T-cell (primary cell): ENCODE results near the gene DHRS12. TPM values are rescaled to one million over a fixed set of nuclear protein-coding genes. Genes with fewer than 3 reads are reported as not detected.
A peak's percentile ranks its signal among the peaks of the same experiment; 100 is the strongest.

Source experiments
- ATAC-seq, 4 experiments: fragments of 200-7000 bp in 3 of 4; fragments of 150-1000 bp in 1 of 4; cut with Tn5 transposase; replicated peaks in 1 of 4; 1 replicate in 3 of 4; 2 replicates in 1 of 4; pipeline ENCODE4 v1.10.0; 2021; ENCODE audit warnings: moderate library complexity in 3 of 4, mild to moderate bottlenecking in 2 of 4, moderate number of reproducible peaks in 1 of 4
- CTCF ChIA-PET, 2 donors: fragments of 300-600 bp; sonication (Branson Sonifier 250); formaldehyde crosslinking; loops; one replicate each; lab custom pipeline; 2022; ENCODE audit warnings: antibody characterized with exemption in 2 of 2; lab: Charles Lee
- POLR2A ChIA-PET, 2 donors: fragments of 300-600 bp; sonication (Branson Sonifier 250); formaldehyde crosslinking; loops; one replicate each; lab custom pipeline; 2022; ENCODE audit warnings: antibody characterized with exemption in 2 of 2; lab: Charles Lee
- DNase-seq, 35 experiments: peaks; one replicate each; pipeline versions ENCODE4 v3.0.0 to v3.0.0-alpha.2; 2013 to 2023
- H3K27ac ChIP-seq: one replicate; pipeline ENCODE4 v1.5.1; 2013; ENCODE audit warnings: low read length
- H3K27me3 ChIP-seq, 2 experiments: replicated peaks in 1 of 2; 1 replicate in 1 of 2; 2 replicates in 1 of 2; pipeline versions ENCODE4 v1.6.1 to v1.7.0; 2013; ENCODE audit warnings: low read length in 1 of 2, mixed read lengths in 1 of 2; ENCODE audit not compliant: control insufficient read depth in 2 of 2, insufficient read depth in 2 of 2; ENCODE audit errors: extremely low read depth in 1 of 2
- H3K36me3 ChIP-seq, 2 donors: 1 replicate in 1 of 2; 2 replicates in 1 of 2; pipeline versions ENCODE4 v1.6.1 to v1.7.0; 2013; ENCODE audit warnings: low read length in 1 of 2; ENCODE audit not compliant: control insufficient read depth in 2 of 2, insufficient read depth in 1 of 2; ENCODE audit errors: extremely low read depth in 1 of 2
- H3K4me1 ChIP-seq, 2 experiments: 1 replicate in 1 of 2; 2 replicates in 1 of 2; pipeline versions ENCODE4 v1.6.1 to v1.7.0; 2013; ENCODE audit warnings: low read length in 2 of 2, mixed read lengths in 1 of 2; ENCODE audit not compliant: insufficient read depth in 2 of 2, control insufficient read depth in 1 of 2; ENCODE audit errors: extremely low read depth in 1 of 2
- H3K4me3 ChIP-seq, 2 donors: 1 replicate in 1 of 2; 2 replicates in 1 of 2; pipeline versions ENCODE4 v1.5.1 to v1.7.0; 2013; ENCODE audit warnings: mild to moderate bottlenecking in 2 of 2, low read length in 1 of 2, moderate library complexity in 1 of 2; ENCODE audit not compliant: control insufficient read depth in 1 of 2; ENCODE audit errors: extremely low read depth in 1 of 2
- H3K9me3 ChIP-seq: 2 replicates; pipeline ENCODE4 v1.7.0; 2013
- H3K27ac Mint-ChIP-seq, 2 donors: one replicate each; pipeline ENCODE4 v1.8.0; 2020 to 2021; ENCODE audit warnings: mild to moderate bottlenecking in 2 of 2, mixed read lengths in 2 of 2
- H3K27me3 Mint-ChIP-seq, 2 donors: one replicate each; pipeline ENCODE4 v1.8.0; 2021 to 2022; ENCODE audit warnings: mixed read lengths in 2 of 2
- H3K36me3 Mint-ChIP-seq: one replicate; pipeline ENCODE4 v1.8.0; 2021; ENCODE audit warnings: mixed read lengths
- H3K4me1 Mint-ChIP-seq, 3 donors: one replicate each; pipeline ENCODE4 v1.8.0; 2020 to 2022; ENCODE audit warnings: mixed read lengths in 3 of 3, mild to moderate bottlenecking in 1 of 3
- H3K4me3 Mint-ChIP-seq, 3 donors: one replicate each; pipeline ENCODE4 v1.8.0; 2020 to 2022; ENCODE audit warnings: mild to moderate bottlenecking in 3 of 3, mixed read lengths in 3 of 3, moderate library complexity in 3 of 3
- H3K9me3 Mint-ChIP-seq, 3 donors: one replicate each; pipeline ENCODE4 v1.8.0; 2020 to 2022; ENCODE audit warnings: mixed read lengths in 3 of 3
- WGBS: methylation state at CpG from one replicate; pipeline ENCODE4 v1.1.5; 2013; ENCODE audit warnings: missing lambda C conversion rate; ENCODE audit not compliant: insufficient coverage; 5-methylcytosine and 5-hydroxymethylcytosine counted together
- total RNA-seq, 35 experiments: library from RNA in 6 of 35; stranded (reverse) in 6 of 35; fragments of 120-200 nt in 1 of 35; gene quantifications; one replicate each; pipeline versions ENCODE4 v1.2.1 to v1.2.4 and lab custom pipeline; 2013 to 2026

The DHRS12 gene
- total RNA-seq, 5 donors from 2014 or later (not counting 1 experiment from before 2014, with no cell fraction given): 18.1 to 27.8 (median 21.7) TPM

DNA sequence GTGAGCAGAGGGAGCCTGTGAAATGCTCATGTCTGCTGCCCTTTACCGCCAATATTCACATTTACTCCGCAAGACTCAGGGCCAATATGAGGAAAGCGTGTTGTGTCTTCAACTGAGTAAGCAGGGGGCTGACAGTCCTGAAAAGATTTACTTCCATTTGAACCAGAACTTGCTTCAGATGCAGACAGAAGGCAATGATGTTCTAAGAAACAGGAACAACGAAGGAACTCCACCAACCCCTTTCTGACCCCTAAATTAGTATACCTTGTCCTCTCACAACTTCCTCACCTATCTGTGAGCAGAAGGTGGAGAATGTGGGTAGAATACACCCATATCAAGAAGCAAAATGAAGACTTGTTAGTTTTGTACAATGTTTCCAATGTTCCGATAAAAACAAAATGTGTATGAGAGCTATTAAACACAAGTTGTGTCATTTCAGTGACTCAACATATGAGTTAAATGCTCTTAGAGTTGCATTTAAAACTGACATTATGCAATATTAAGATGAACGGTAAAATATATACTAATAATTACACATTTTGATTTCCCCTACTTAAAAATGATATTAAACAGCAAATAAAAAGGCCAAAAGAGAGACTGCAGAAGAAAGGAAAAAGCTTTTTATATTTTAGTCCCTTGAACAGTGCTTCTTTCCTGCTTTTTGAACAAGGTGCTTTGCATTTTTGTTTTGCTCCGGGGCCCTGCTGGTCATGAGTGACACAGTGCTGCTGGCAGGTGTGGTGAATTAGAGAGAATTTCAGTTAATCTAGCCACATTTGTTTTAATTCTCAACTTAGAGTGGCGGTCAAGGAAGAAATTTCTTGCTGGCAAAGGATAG lies 25.0 kb upstream of the DHRS12 start:
- 100% methylated on average over 1 of the region's 8 CpGs for WGBS
- peak overlapping the region in 1 of 3 donors; percentile 91 for H3K4me3 Mint-ChIP-seq
- Histone ChIP-seq H3K4me3 (no peak overlapping the region), H3K4me1 (peaks cover 43 to 63% of the 10 kb centered on the region in 2 experiments), H3K9me3 (no peaks in the 10 kb centered on the region), H3K27ac (no peak overlapping the region), H3K36me3 (no peaks in the 10 kb centered on the region), H3K27me3 (no peaks in the 10 kb centered on the region)
- no peaks in the 10 kb centered on the region for H3K9me3 Mint-ChIP-seq
- DNase-seq: no peak
- no peak for ATAC-seq
- no peaks in the 10 kb centered on the region for H3K36me3 Mint-ChIP-seq
- H3K27me3 Mint-ChIP-seq: no peaks in the 10 kb centered on the region
- POLR2A ChIA-PET: interaction anchor here (0.7 to 1.0 kb wide), 2 partner anchors 9 to 13 kb away, joined by 3 read pairs; no protein-coding TSS in a partner anchor
- peaks cover 73 to 82% (median 76%) of the 10 kb centered on the region in 3 donors for H3K4me1 Mint-ChIP-seq
- CTCF ChIA-PET: interaction anchor here (0.6 to 5.2 kb wide), 8 partner anchors 13 to 394 kb away, joined by 3 to 59 read pairs (median 4); no protein-coding TSS in a partner anchor
- peak overlapping the region; percentile 94 to 96 for H3K27ac Mint-ChIP-seq

DNA sequence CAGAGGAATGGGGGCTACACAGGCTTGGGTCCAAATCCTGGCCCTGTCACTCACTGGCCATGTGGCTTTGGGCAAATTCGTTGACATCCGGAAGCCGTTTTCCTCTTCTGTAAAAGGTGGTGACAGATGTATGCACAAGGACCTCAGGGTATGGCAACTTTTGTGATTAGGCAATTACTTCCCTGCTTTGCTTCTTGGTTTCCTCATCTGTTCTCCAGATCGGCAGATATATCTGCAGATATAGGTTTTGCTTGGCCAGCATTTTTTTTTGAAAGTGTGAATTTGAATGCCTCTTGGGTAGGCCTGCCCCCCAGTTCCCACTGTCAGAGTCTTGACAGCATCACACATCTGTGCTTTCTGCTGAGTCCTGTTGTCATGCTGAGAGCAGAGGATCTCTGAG lies 23.3 kb upstream of the DHRS12 start:
- ChIA-PET CTCF (interaction anchor here (0.6 to 5.2 kb wide), 5 partner anchors 12 to 187 kb away, joined by 3 to 59 read pairs (median 4); no protein-coding TSS in a partner anchor), POLR2A (no interaction called here)
- peaks cover 49 to 68% of the 10 kb centered on the region in 2 experiments for H3K4me1 ChIP-seq
- Mint-ChIP-seq H3K9me3 (no peaks in the 10 kb centered on the region), H3K36me3 (no peaks in the 10 kb centered on the region), H3K27ac (peak overlapping the region; percentile 94 to 96), H3K27me3 (no peaks in the 10 kb centered on the region), H3K4me1 (peaks cover 83 to 88% (median 84%) of the 10 kb centered on the region in 3 donors), H3K4me3 (peak overlapping the region; percentile 25 to 91 (median 91))
- no peaks in the 10 kb centered on the region for H3K9me3 ChIP-seq
- no peak for DNase-seq
- peak overlapping the region; percentile 84 for H3K27ac ChIP-seq
- 57% methylated on average over 1 of the region's 4 CpGs for WGBS
- no peak overlapping the region for H3K4me3 ChIP-seq
- no peak for ATAC-seq
- no peaks in the 10 kb centered on the region for H3K36me3 ChIP-seq
- H3K27me3 ChIP-seq: no peaks in the 10 kb centered on the region

DNA sequence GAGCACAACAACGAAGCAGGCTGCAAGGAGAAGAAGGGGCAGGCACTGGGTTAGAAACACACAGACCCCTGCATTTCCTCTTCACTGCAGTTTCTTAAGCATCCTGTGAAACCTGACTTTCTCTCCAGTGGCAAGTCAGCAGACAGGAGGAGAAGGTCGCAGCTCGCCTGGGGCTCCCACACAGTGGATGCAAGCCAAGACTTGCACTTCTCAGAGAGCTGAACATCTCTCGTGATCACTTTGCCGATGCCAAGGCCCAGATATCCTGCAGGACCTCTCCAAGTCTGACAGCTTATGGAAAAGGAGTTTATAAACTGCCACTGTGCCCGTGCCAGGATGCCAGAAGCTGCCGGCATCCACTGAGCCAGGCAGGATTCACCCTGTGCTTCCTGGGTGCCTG lies 22.6 kb upstream of the DHRS12 start:
- no peaks in the 10 kb centered on the region for H3K36me3 Mint-ChIP-seq
- no peaks in the 10 kb centered on the region for H3K27me3 Mint-ChIP-seq
- ATAC-seq (no peak), DNase-seq (peak in 2 of 35 experiments; percentile 34 to 42)
- peaks cover 51 to 70% of the 10 kb centered on the region in 2 experiments for H3K4me1 ChIP-seq
- H3K27me3 ChIP-seq: no peaks in the 10 kb centered on the region
- POLR2A ChIA-PET: no interaction called here
- H3K4me3 ChIP-seq: peak overlapping the region; percentile 8 to 15
- CTCF ChIA-PET: interaction anchor here (0.6 to 5.2 kb wide), 6 partner anchors 11 to 388 kb away, joined by 3 to 59 read pairs (median 3); partner anchors contain the start of gene NEK3 (in 1 of the 2)
- H3K4me1 Mint-ChIP-seq: peaks cover 82 to 89% (median 83%) of the 10 kb centered on the region in 3 donors
- no peaks in the 10 kb centered on the region for H3K9me3 ChIP-seq
- WGBS: 43% methylated on average over 6 of the region's 7 CpGs
- H3K27ac Mint-ChIP-seq: peak overlapping the region; percentile 94 to 96
- H3K36me3 ChIP-seq: no peaks in the 10 kb centered on the region
- H3K9me3 Mint-ChIP-seq: no peaks in the 10 kb centered on the region
- peak overlapping the region; percentile 84 to 91 (median 91) for H3K4me3 Mint-ChIP-seq
- H3K27ac ChIP-seq: peak overlapping the region; percentile 84

DNA sequence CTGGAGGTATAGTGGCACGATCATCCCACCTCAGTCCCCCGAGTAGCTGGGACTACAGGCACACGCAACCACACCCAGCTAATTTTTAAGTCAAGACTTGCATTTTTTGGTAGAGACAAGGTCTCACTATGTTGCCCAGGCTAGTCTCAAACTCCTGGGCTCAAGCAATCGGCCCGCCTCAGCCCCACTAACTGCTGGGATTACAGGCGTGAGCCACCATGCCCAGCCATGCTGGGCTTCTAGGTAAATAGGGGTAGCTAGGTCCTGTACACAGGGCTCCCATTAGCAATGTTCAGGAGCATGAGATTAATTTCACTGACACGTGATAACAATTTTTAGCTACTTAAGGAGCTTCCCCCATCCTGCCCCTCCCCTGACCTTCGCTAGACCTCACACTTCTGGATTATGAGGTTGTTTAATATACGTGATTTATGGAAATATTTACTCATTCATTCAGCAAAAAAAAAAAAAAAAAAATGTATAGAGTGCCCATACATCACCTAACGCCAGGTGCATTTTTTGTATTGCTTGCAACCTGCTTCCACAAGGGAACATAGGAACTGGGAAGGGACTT lies 21.8 kb upstream of the DHRS12 start:
- Mint-ChIP-seq H3K4me1 (peaks cover 85 to 95% (median 89%) of the 10 kb centered on the region in 3 donors), H3K9me3 (no peaks in the 10 kb centered on the region), H3K27me3 (no peaks in the 10 kb centered on the region), H3K27ac (peak overlapping the region; percentile 94 to 96), H3K36me3 (no peaks in the 10 kb centered on the region), H3K4me3 (peak overlapping the region; percentile 84 to 91 (median 91))
- no CpG with 5 or more reads among the region's 10 CpGs for WGBS
- H3K27me3 ChIP-seq: no peaks in the 10 kb centered on the region
- H3K9me3 ChIP-seq: no peaks in the 10 kb centered on the region
- peaks cover 59 to 77% of the 10 kb centered on the region in 2 experiments for H3K4me1 ChIP-seq
- ChIA-PET CTCF (interaction anchor here (0.7 to 5.2 kb wide), 7 partner anchors 9 to 334 kb away, joined by 3 to 59 read pairs (median 6); partner anchors contain the start of gene NEK3 (in 1 of the 2)), POLR2A (interaction anchor here (1.0 to 1.7 kb wide), 4 partner anchors 10 to 373 kb away, joined by 3 to 13 read pairs (median 5); partner anchors contain the start of gene INTS6 (in 1 of the 2))
- DNase-seq (peak in 1 of 35 experiments; percentile 31), ATAC-seq (no peak)
- H3K27ac ChIP-seq: peak overlapping the region; percentile 84
- no peaks in the 10 kb centered on the region for H3K36me3 ChIP-seq
- peak overlapping the region; percentile 64 to 90 for H3K4me3 ChIP-seq

DNA sequence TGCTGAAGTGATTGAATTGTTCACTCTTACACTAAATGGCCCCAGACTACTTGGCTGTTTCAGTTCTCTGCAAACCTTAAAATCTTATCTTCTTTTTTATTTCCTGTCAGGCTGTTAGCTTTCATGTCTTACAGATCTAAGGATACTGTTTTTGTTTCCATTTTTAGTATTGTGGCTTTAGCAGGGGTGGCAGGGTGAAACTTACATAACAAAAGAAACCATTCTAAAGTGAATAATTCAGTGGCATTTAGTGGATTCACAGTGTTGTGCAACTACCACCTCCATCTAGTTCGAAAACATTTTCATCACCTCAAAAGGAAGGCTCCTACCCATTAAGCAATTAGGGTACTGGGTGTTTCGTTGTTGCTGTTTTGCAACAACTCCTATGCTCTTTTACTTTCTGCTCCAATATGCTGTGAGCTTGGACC lies 21.2 kb upstream of the DHRS12 start:
- DNase-seq: peak in 7 of 35 experiments; percentile 32 to 70 (median 39)
- Histone ChIP-seq H3K36me3 (no peaks in the 10 kb centered on the region), H3K4me3 (peak overlapping the region; percentile 64 to 90), H3K27me3 (no peaks in the 10 kb centered on the region), H3K9me3 (no peaks in the 10 kb centered on the region), H3K27ac (peak overlapping the region; percentile 84), H3K4me1 (peaks cover 64 to 81% of the 10 kb centered on the region in 2 experiments)
- ChIA-PET POLR2A (interaction anchor here (1.0 to 1.7 kb wide), 4 partner anchors 9 to 372 kb away, joined by 3 to 13 read pairs (median 5); partner anchors contain the start of gene INTS6 (in 1 of the 2)), CTCF (interaction anchor here (1.1 to 5.2 kb wide), 4 partner anchors 9 to 25 kb away, joined by 3 to 59 read pairs (median 24); no protein-coding TSS in a partner anchor)
- Mint-ChIP-seq H3K4me3 (peak overlapping the region; percentile 84 to 91 (median 91)), H3K36me3 (no peaks in the 10 kb centered on the region), H3K27me3 (no peaks in the 10 kb centered on the region), H3K9me3 (no peaks in the 10 kb centered on the region), H3K4me1 (peaks cover 86 to 97% (median 92%) of the 10 kb centered on the region in 3 donors), H3K27ac (peak overlapping the region; percentile 94 to 96)
- peak; percentile 71 to 73 (median 73) for ATAC-seq
- WGBS: no CpG with 5 or more reads among the region's 2 CpGs
